Choroid plexus epithelial cell (primary cell): Measurements from ENCODE around the gene RAMACL.

Experiments
- DNase-seq: peaks from one replicate; pipeline ENCODE4 v3.0.0-alpha.2; 2010; ENCODE audit warnings: low read depth
- H3K4me3 ChIP-seq: 2 replicates; pipeline ENCODE4 v1.5.1; 2011; ENCODE audit warnings: low read depth, mild to moderate bottlenecking, control low read depth, low read length, moderate library complexity
- TF ChIP-seq, protein P1 (sequence below): conservative IDR thresholded peaks from 2 replicates; pipeline ENCODE4 v1.5.1; 2011; ENCODE audit warnings: low read depth, mild to moderate bottlenecking, control low read depth, inconsistent platforms, low read length, moderate library complexity

The RAMACL gene

DNA sequence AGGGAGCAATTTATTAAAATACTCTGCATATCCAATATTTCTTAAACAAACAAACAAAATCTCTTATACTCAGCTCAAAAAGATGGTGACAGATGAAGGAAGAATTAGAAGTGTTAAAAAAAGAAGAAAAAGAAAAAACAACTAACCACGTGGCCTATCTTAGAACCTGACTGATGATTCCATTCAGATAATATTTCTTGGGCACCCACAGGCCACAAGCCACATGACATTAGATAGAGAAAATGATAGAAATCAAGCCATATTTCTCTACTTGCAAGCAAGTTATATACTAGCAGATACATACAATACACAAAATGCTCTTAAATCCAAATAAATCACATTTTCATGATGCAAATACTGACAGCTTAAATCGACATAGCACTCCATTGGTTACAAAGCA lies 14.5 kb upstream of the RAMACL start:
- TF ChIP-seq, protein P1, sequence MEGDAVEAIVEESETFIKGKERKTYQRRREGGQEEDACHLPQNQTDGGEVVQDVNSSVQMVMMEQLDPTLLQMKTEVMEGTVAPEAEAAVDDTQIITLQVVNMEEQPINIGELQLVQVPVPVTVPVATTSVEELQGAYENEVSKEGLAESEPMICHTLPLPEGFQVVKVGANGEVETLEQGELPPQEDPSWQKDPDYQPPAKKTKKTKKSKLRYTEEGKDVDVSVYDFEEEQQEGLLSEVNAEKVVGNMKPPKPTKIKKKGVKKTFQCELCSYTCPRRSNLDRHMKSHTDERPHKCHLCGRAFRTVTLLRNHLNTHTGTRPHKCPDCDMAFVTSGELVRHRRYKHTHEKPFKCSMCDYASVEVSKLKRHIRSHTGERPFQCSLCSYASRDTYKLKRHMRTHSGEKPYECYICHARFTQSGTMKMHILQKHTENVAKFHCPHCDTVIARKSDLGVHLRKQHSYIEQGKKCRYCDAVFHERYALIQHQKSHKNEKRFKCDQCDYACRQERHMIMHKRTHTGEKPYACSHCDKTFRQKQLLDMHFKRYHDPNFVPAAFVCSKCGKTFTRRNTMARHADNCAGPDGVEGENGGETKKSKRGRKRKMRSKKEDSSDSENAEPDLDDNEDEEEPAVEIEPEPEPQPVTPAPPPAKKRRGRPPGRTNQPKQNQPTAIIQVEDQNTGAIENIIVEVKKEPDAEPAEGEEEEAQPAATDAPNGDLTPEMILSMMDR = no peak
- no peak for DNase-seq
- H3K4me3 ChIP-seq = no peak overlapping the region

GRCh38 chr6:166599205-166599604 lies 12.7 kb upstream of the RAMACL start:
- no peak overlapping the region for H3K4me3 ChIP-seq
- DNase-seq = no peak
- TF ChIP-seq, protein P1 = no peak

DNA sequence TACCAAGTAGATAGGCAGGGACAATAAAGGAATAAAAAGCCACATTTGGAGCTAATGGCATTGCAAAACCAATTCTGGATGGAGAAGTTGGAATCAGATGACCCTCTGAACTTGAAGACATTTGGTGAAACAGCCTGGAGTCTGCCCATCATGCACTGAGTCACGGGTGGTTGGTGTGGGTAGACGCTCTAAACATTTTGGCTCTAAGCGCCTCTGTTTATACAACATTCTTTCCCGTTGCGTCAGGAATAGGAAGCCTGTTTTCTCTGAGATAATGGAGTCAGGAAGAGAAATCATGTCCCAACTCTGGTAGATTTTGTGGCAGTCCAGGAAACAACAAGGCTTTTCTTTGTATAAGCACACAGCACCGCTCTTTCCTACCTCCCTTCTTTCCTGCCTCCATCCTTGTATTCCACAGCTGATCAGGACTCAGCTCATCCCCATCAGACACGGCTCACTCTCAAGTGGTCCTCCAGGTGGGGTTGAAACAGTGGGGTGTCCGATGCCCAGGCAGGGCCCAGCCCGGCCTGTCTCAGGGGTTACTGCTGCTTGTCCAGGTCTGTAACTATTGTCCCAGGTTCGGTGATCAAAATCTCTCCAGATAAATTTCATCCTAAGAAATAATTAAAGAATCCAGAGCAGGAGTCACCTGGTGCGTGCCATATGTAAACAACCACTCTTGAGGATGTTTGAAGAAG lies 12.1 kb upstream of the RAMACL start:
- TF ChIP-seq, protein P1 = no peak
- peak; percentile 92 for DNase-seq
- no peak overlapping the region for H3K4me3 ChIP-seq

- TF ChIP-seq, protein P1 = no peak
- no peak overlapping the region for H3K4me3 ChIP-seq
- no peak for DNase-seq
Measured at GRCh38 chr6:166597711-166598440, 11.4 kb upstream of the RAMACL start.

DNA sequence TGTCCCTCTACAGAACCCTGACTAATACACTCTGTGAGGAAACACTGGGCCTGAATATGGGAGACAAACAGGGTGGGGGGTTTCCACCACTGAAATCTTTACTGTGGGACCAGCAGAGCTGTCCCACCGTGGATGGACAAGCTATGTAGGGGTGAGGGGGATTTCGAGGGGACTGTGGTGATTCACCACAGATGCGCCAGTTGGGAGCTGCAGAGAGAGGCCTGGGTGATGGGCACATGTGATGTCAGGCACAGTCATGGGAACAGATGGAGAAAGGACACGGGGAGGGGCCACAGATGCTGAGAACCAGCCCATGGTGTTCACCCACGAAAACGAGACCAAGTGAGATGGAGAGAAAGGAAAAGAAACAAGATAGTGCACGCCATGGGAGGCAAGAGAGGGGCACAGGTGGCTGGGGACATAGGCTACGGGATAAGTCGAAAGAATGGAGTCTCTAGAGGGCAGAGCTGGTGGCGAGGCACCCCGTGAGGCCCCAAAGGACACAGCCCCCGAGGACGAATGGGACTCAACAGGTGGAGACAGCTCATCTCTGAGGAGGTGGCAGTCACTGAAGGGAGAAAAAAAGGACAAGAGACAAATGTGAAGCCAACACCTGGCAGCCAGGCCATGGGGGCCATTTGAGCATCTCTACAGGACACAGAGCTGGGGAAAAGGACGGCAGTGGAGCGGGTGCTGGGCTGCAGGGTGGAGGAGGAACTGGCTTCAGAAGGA lies 10.5 kb upstream of the RAMACL start:
- DNase-seq = no peak
- TF ChIP-seq, protein P1 = no peak
- no peak overlapping the region for H3K4me3 ChIP-seq

DNA sequence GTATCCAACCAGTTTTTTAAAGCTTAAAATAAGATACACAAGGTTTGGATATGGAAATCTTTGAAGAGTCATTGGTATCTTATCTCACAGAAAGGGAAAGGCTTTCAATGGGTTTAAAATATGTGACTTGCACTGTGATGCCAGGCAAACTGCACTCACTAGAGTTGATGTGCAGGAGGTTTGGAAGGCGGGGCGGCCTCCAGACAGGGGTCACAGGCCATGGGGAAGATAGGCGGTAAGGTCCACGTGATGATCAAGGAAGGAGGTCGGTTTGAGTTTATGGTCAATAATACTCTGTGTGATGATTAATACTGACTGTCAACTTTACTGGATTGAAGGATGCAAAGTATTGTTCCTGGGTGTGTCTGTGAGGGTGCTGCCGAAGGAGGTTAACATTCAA lies 9.5 kb upstream of the RAMACL start:
- H3K4me3 ChIP-seq = no peak overlapping the region
- TF ChIP-seq, protein P1 = no peak
- no peak for DNase-seq
